H9 (cell line): ENCODE measurements around the gene KRT79. TPM values are rescaled to one million over a fixed set of nuclear protein-coding genes. Genes with fewer than 3 reads are reported as not detected.
A peak's percentile ranks its signal among the peaks of the same experiment; 100 is the strongest.

Experiments used
- DNase-seq: peaks from one replicate; pipeline ENCODE4 v3.0.0-alpha.2; 2017
- H2AFZ ChIP-seq: one replicate; pipeline ENCODE4 v1.6.1; 2013; ENCODE audit warnings: mild to moderate bottlenecking, low read length, control low read depth, moderate library complexity
- H2AK5ac ChIP-seq: 2 replicates; pipeline ENCODE4 v1.6.1; 2013; ENCODE audit warnings: low read length, control low read depth, mixed read lengths; ENCODE audit not compliant: insufficient read length
- H2BK120ac ChIP-seq: one replicate; pipeline ENCODE4 v1.6.1; 2013; ENCODE audit warnings: low read depth, mild to moderate bottlenecking, low read length, control low read depth, inconsistent platforms; ENCODE audit not compliant: poor library complexity, severe bottlenecking
- H2BK12ac ChIP-seq: 2 replicates; pipeline ENCODE4 v1.6.1; 2013; ENCODE audit warnings: low read length, control low read depth, mixed read lengths, low read depth; ENCODE audit not compliant: insufficient read length
- H2BK15ac ChIP-seq: 2 replicates; pipeline ENCODE4 v1.6.1; 2013; ENCODE audit warnings: low read depth, low read length, control low read depth
- H2BK20ac ChIP-seq: one replicate; pipeline ENCODE4 v1.6.1; 2013; ENCODE audit warnings: low read depth, mild to moderate bottlenecking, low read length, control low read depth, inconsistent platforms; ENCODE audit not compliant: poor library complexity, severe bottlenecking
- H2BK5ac ChIP-seq: 2 replicates; pipeline ENCODE4 v1.6.1; 2013; ENCODE audit warnings: low read length, control low read depth, mixed read lengths; ENCODE audit not compliant: insufficient read length
- H3K14ac ChIP-seq: 2 replicates; pipeline ENCODE4 v1.6.1; 2013; ENCODE audit warnings: low read length, control low read depth; ENCODE audit not compliant: insufficient read depth
- H3K18ac ChIP-seq: 2 replicates; pipeline ENCODE4 v1.6.1; 2013; ENCODE audit warnings: low read depth, mild to moderate bottlenecking, mixed read lengths, low read length, control low read depth; ENCODE audit not compliant: insufficient read length
- H3K23ac ChIP-seq: 2 replicates; pipeline ENCODE4 v1.6.1; 2013; ENCODE audit warnings: low read length, control low read depth, mixed read lengths, low read depth; ENCODE audit not compliant: insufficient read length
- H3K23me2 ChIP-seq: 2 replicates; pipeline ENCODE4 v1.6.1; 2013; ENCODE audit warnings: low read depth, mild to moderate bottlenecking, mixed read lengths, low read length, control low read depth; ENCODE audit not compliant: insufficient read length, poor library complexity, severe bottlenecking
- H3K27ac ChIP-seq: 2 replicates; pipeline ENCODE4 v1.5.1; 2013; ENCODE audit warnings: low read length, control low read depth, mixed read lengths, low read depth; ENCODE audit not compliant: insufficient read length
- H3K27me3 ChIP-seq: 2 replicates; pipeline ENCODE4 v1.6.1; 2013; ENCODE audit warnings: low read length, control low read depth, inconsistent platforms; ENCODE audit not compliant: insufficient read depth
- H3K4ac ChIP-seq: 2 replicates; pipeline ENCODE4 v1.6.1; 2013; ENCODE audit warnings: low read depth, mild to moderate bottlenecking, control low read depth, inconsistent platforms, low read length, moderate library complexity
- H3K4me1 ChIP-seq: 2 replicates; pipeline ENCODE4 v1.6.1; 2013; ENCODE audit warnings: low read length, control low read depth, inconsistent platforms; ENCODE audit not compliant: insufficient read depth
- H3K4me2 ChIP-seq: 2 replicates; pipeline ENCODE4 v1.6.1; 2013; ENCODE audit warnings: low read length, control low read depth, mixed read lengths; ENCODE audit not compliant: insufficient read length, insufficient read depth
- H3K56ac ChIP-seq: 2 replicates; pipeline ENCODE4 v1.6.1; 2013; ENCODE audit warnings: low read depth, mild to moderate bottlenecking, mixed read lengths, low read length, control low read depth; ENCODE audit not compliant: insufficient read length
- H3K79me1 ChIP-seq: 2 replicates; pipeline ENCODE4 v1.6.1; 2013; ENCODE audit warnings: low read depth, mild to moderate bottlenecking, moderate library complexity, low read length, control low read depth, inconsistent platforms; ENCODE audit not compliant: insufficient read depth, poor library complexity, severe bottlenecking
- H3K79me2 ChIP-seq: 2 replicates; pipeline ENCODE4 v1.6.1; 2013; ENCODE audit warnings: low read length, control low read depth, inconsistent platforms; ENCODE audit not compliant: insufficient read depth
- H3K9ac ChIP-seq: 2 replicates; pipeline ENCODE4 v1.6.1; 2013; ENCODE audit warnings: low read length, control low read depth, mixed read lengths; ENCODE audit not compliant: insufficient read length; ENCODE audit errors: extremely low read depth
- H3K9me3 ChIP-seq: one replicate; pipeline ENCODE4 v1.6.1; 2013; ENCODE audit warnings: low read depth, low read length, inconsistent platforms; ENCODE audit not compliant: control insufficient read depth
- H3T11ph ChIP-seq: one replicate; pipeline ENCODE4 v1.6.1; 2013; ENCODE audit warnings: mild to moderate bottlenecking, low read length, control low read depth, inconsistent platforms
- H4K20me1 ChIP-seq: one replicate; pipeline ENCODE4 v1.6.1; 2013; ENCODE audit not compliant: control insufficient read depth, insufficient read length, insufficient read depth
- H4K5ac ChIP-seq: 2 replicates; pipeline ENCODE4 v1.6.1; 2013; ENCODE audit warnings: low read depth, mild to moderate bottlenecking, mixed read lengths, low read length, control low read depth; ENCODE audit not compliant: insufficient read length
- H4K8ac ChIP-seq: replicated peaks from 2 replicates; pipeline ENCODE4 v1.6.1; 2013; ENCODE audit warnings: low read length, control low read depth, mixed read lengths, low read depth; ENCODE audit not compliant: insufficient read length
- H4K91ac ChIP-seq: 2 replicates; pipeline ENCODE4 v1.6.1; 2013; ENCODE audit warnings: low read depth, mild to moderate bottlenecking, moderate library complexity, mixed read lengths, low read length, control low read depth; ENCODE audit not compliant: insufficient read length
- H3K27ac Mint-ChIP-seq, 3 experiments: 2 replicates in 2 of 3; 3 replicates in 1 of 3; pipeline ENCODE4 v1.8.0; 2020 to 2021; ENCODE audit warnings: mixed read lengths in 3 of 3, mild to moderate bottlenecking in 1 of 3, moderate library complexity in 1 of 3
- H3K27me3 Mint-ChIP-seq: 2 replicates; pipeline ENCODE4 v1.8.0; 2021; ENCODE audit warnings: low read depth, mild to moderate bottlenecking, moderate library complexity, mixed read lengths
- H3K36me3 Mint-ChIP-seq, 3 experiments: 2 replicates in 2 of 3; 3 replicates in 1 of 3; pipeline ENCODE4 v1.8.0; 2020 to 2021; ENCODE audit warnings: low read depth in 3 of 3, mixed read lengths in 3 of 3; ENCODE audit not compliant: insufficient read depth in 1 of 3
- H3K4me1 Mint-ChIP-seq, 2 experiments: 2 replicates each; pipeline ENCODE4 v1.8.0; 2020; ENCODE audit warnings: mixed read lengths in 2 of 2
- H3K4me3 Mint-ChIP-seq, 2 experiments: 2 replicates in 1 of 2; 3 replicates in 1 of 2; pipeline ENCODE4 v1.8.0; 2020 to 2021; ENCODE audit warnings: mild to moderate bottlenecking in 2 of 2, mixed read lengths in 2 of 2, moderate library complexity in 1 of 2
- H3K9me3 Mint-ChIP-seq, 2 experiments: 2 replicates in 1 of 2; 3 replicates in 1 of 2; pipeline ENCODE4 v1.8.0; 2020; ENCODE audit warnings: mild to moderate bottlenecking in 2 of 2, mixed read lengths in 2 of 2, moderate library complexity in 1 of 2
- CTCF ChIP-seq: fragments of 200-600 bp; sonication (generic); conservative IDR thresholded peaks from 3 replicates; pipeline ENCODE4 v1.8.0; 2021; ENCODE audit warnings: antibody characterized with exemption, mild to moderate bottlenecking
- WGBS: extraction: QIAGEN DNeasy Blood & Tissue Kit; methylation state at CpG from one replicate; pipeline ENCODE4 v1.1.7; 2013; ENCODE audit warnings: missing lambda C conversion rate, low lambda C conversion rate, mixed read lengths; ENCODE audit not compliant: insufficient read length; ENCODE audit errors: extremely low coverage; 5-methylcytosine and 5-hydroxymethylcytosine counted together
- total RNA-seq: library from RNA; stranded (reverse); gene quantifications from 2 replicates; pipeline ENCODE4 v1.2.1, GENCODE V29; 2021

The KRT79 gene
- total RNA-seq, 1 experiment from 2014 or later: not detected

GRCh38 chr12:52879394-52880351 is 45.6 kb upstream of the KRT79 start:
- Mint-ChIP-seq H3K4me1 (peaks cover 3 to 18% of the 10 kb centered on the region in 2 experiments), H3K36me3 (no peaks in the 10 kb centered on the region), H3K4me3 (peak overlapping the region; percentile 54 to 76), H3K27ac (no peak overlapping the region), H3K27me3 (peaks cover 31% of the 10 kb centered on the region), H3K9me3 (no peaks in the 10 kb centered on the region)
- Histone ChIP-seq H3K27ac (no peak overlapping the region), H2AFZ (no peak overlapping the region), H3K4ac (no peak overlapping the region), H3K9ac (no peak overlapping the region), H4K5ac (no peak overlapping the region), H3K18ac (peak overlapping the region; percentile 32), H2BK120ac (no peak overlapping the region), H3T11ph (no peak overlapping the region), H3K14ac (peak overlapping the region; percentile 81; the same call in 1 of the 2 replicates), H3K9me3 (no peaks in the 10 kb centered on the region), H3K23ac (no peak overlapping the region), H2BK15ac (no peak overlapping the region), H2BK12ac (no peak overlapping the region), H4K8ac (no peak overlapping the region), H4K91ac (no peak overlapping the region), H3K56ac (no peak overlapping the region), H3K79me2 (no peaks in the 10 kb centered on the region), H3K27me3 (no peaks in the 10 kb centered on the region; the same call in 1 of the 2 replicates), H2BK5ac (no peak overlapping the region), H3K4me1 (no peaks in the 10 kb centered on the region), H4K20me1 (no peaks in the 10 kb centered on the region), H3K23me2 (peaks cover 6% of the 10 kb centered on the region), H2AK5ac (no peak overlapping the region), H2BK20ac (no peak overlapping the region), H3K4me2 (peak overlapping the region; percentile 51), H3K79me1 (no peaks in the 10 kb centered on the region)
- WGBS: no CpG with 5 or more reads among the region's 38 CpGs
- DNase-seq: peak; percentile 97
- TF ChIP-seq CTCF: peak; percentile 74
